Thyroid gland (tissue), 4 donors: Measurements from ENCODE around the gene PDGFRB.

ENCODE experiments used
- POLR2A ChIP-seq, 2 donors: fragments of 450-650 bp; IDR thresholded peaks; one replicate each; pipeline ENCODE4 v1.6.1; 2017; ENCODE audit warnings: antibody characterized with exemption in 2 of 2, mild to moderate bottlenecking in 2 of 2, moderate library complexity in 1 of 2
- TF ChIP-seq, protein P1 (sequence below), 6 experiments: fragments of 200-600 bp in 3 of 6; fragments of 450-650 bp in 3 of 6; sonication (generic) in 3 of 6; IDR thresholded peaks; one replicate each; pipeline ENCODE4 v1.5.1; 2016 to 2019; ENCODE audit warnings: antibody characterized with exemption in 6 of 6, mild to moderate bottlenecking in 2 of 6, inconsistent platforms in 1 of 6, moderate library complexity in 1 of 6

DNA sequence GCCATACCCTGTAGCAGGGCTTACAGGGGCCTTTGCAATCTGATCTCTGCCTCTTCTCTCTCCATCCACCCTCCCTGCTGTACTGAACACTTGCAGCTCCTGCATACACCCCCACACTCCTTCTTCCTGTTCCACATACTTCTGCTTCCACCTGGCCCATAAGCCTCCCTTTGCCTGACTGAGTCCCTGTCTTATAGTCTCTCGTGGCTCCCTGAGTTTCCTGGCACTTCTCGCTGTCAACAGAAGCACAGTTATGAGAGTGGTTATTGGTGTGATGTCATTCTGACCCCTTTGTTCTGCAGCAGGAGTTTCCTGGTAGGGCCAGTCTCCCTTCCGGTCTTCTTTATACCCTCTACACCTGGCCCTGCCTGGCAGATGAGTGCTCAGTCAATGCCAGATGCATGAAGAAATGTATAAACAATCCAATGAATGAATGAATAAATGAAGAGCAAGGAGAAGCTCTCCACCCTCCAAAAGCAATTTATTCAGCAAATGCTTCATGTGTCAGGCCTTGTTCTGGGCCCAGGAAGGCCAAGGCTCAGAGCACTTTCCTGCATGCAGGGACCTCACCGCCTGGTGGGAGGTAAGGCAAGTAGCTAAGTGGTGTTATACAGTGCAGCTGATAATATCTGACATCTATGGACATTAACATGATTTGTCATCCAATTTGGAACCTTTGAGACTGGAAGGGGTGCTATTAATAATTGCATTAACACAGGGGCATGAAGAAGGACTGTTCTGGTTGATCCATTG, 48.8 kb downstream of the PDGFRB start:
- no peak for TF ChIP-seq POLR2A (IDR thresholded peaks at IDR 0.05)
- TF ChIP-seq, protein P1, sequence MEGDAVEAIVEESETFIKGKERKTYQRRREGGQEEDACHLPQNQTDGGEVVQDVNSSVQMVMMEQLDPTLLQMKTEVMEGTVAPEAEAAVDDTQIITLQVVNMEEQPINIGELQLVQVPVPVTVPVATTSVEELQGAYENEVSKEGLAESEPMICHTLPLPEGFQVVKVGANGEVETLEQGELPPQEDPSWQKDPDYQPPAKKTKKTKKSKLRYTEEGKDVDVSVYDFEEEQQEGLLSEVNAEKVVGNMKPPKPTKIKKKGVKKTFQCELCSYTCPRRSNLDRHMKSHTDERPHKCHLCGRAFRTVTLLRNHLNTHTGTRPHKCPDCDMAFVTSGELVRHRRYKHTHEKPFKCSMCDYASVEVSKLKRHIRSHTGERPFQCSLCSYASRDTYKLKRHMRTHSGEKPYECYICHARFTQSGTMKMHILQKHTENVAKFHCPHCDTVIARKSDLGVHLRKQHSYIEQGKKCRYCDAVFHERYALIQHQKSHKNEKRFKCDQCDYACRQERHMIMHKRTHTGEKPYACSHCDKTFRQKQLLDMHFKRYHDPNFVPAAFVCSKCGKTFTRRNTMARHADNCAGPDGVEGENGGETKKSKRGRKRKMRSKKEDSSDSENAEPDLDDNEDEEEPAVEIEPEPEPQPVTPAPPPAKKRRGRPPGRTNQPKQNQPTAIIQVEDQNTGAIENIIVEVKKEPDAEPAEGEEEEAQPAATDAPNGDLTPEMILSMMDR (IDR thresholded peaks at IDR 0.05): no peak
